H1 (cell line): ENCODE measurements around the gene NDUFAF8. TPM values are rescaled to one million over a fixed set of nuclear protein-coding genes. Genes with fewer than 3 reads are reported as not detected.

ENCODE experiments used
- BCL11A ChIP-seq, 2 experiments: IDR thresholded peaks; one replicate each; pipeline ENCODE4 v1.6.1; 2011; ENCODE audit warnings: low read depth in 2 of 2, low read length in 2 of 2, mild to moderate bottlenecking in 2 of 2
- HDAC2 ChIP-seq, 2 experiments: fragments of 300-600 bp in 1 of 2; sonication (generic) in 1 of 2; IDR thresholded peaks; 2 replicates each; pipeline ENCODE4 v1.6.1; 2011 to 2012; ENCODE audit warnings: low read depth in 2 of 2, low read length in 2 of 2, mild to moderate bottlenecking in 2 of 2, moderate library complexity in 2 of 2, borderline replicate concordance in 1 of 2, inconsistent platforms in 1 of 2
- KDM1A ChIP-seq: fragments of 200-600, 300-600 bp; sonication (generic); IDR thresholded peaks from 2 replicates; pipeline ENCODE4 v1.7.1; 2016; ENCODE audit warnings: mild to moderate bottlenecking, low read length, borderline replicate concordance
- RAD21 ChIP-seq, 2 experiments: IDR thresholded peaks in 1 of 2; conservative IDR thresholded peaks in 1 of 2; 2 replicates each; pipeline ENCODE4 v1.6.1; 2011; ENCODE audit warnings: low read depth in 2 of 2, low read length in 2 of 2, improper control_type of control experiment in 1 of 2, inconsistent platforms in 1 of 2, mild to moderate bottlenecking in 1 of 2, moderate library complexity in 1 of 2
- TAF1 ChIP-seq: IDR thresholded peaks from 2 replicates; pipeline ENCODE4 v1.6.1; 2011; ENCODE audit warnings: mild to moderate bottlenecking, low read depth, low read length
- USF2 ChIP-seq: IDR thresholded peaks from 2 replicates; pipeline ENCODE4 v1.6.1; 2011; ENCODE audit warnings: low read length, improper control_type of control experiment
- YY1 ChIP-seq: IDR thresholded peaks from 2 replicates; pipeline ENCODE4 v1.6.1; 2011; ENCODE audit warnings: low read depth, mild to moderate bottlenecking, low read length
- polyA plus RNA-seq, 7 experiments: library from polyadenylated mRNA; depleted of rRNA in 3 of 7; stranded (reverse) in 5 of 7; unstranded in 2 of 7; fragments of >200 nt in 5 of 7; fragments of 200-250 nt in 2 of 7; gene quantifications; 1 replicate in 5 of 7; 2 replicates in 1 of 7; 4 replicates in 1 of 7; pipeline versions ENCODE4 v1.2.1 to v1.2.3, GENCODE V29; 2011 to 2013; ENCODE audit warnings: missing spikeins in 2 of 7, mixed read lengths in 2 of 7
- total RNA-seq: library from RNA; stranded (reverse); fragmentation: NEBNext Ultra II Directional; extraction: Animal tissue kit (Norgen Biotek cat#: 25700); gene quantifications from 2 replicates; pipeline ENCODE4 v1.2.1, GENCODE V29; 2021

The NDUFAF8 gene
- total and polyA plus RNA-seq, 2 of the 8 experiments (the other 6 are each of a cell fraction or from before 2014, with no cell fraction given) = 48.9 to 91.1 TPM

GRCh38 chr17:81253358-81254131, 14.4 kb downstream of the NDUFAF8 start (continued):
- peak; percentile 89 to 98 for TF ChIP-seq RAD21 (IDR thresholded peaks at IDR 0.05 in 1 of 2, conservative IDR thresholded peaks at IDR 0.05 in 1 of 2; ENCODE audit: low read depth in 2 of 2, low read length in 2 of 2)
- no peak for TF ChIP-seq TAF1
- TF ChIP-seq BCL11A (IDR thresholded peaks at IDR 0.05; ENCODE audit: low read depth in 2 of 2, low read length in 2 of 2) = no peak
- TF ChIP-seq USF2 = no peak
- peak; percentile 45; the same call in 1 of the 2 replicates for TF ChIP-seq KDM1A
- peak; percentile 74; the same call in 1 of the 2 replicates for TF ChIP-seq YY1
- 0 out of 4 replicates have a peak, but pooled peaks of 1 of the 2 experiments have one; percentile 37 for TF ChIP-seq HDAC2 (IDR thresholded peaks at IDR 0.05; ENCODE audit: borderline replicate concordance in 1 of 2, low read depth in 2 of 2, low read length in 2 of 2)
- TF ChIP-seq, all 59 proteins: peak for 10
